ENCODE measurements around the gene EFCAB11.

Gene EFCAB11

DNA sequence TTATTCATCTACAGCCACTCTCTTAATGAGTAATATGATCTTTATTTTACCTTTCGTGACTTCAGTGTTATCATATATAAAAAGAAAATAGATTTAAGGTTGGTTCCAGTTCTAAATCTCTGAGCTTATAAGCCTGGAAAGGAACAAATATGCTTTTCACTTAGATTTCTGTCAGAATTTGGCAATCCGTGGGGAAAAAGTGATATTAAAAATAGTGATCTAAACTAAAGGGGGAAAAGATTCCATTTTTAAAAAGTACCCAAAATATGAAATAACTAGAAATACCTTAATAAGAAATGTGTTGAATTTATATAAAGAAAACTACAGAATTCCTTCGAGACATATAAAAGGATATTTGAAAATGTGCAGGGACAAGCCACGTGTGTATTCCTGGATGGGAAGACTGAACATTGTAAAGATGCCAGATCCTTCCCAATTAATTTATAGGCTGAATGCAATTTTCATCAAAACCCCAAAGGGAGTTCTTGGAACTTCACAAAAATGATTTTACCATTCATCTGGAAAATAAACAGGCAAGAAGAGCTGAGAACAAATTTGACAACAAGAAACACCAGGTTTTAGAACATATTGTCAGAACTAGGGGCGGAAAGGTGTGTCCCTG is 142.5 kb downstream of the EFCAB11 start:
- H3K27ac ChIP-seq = no peak overlapping the region
- TF ChIP-seq, protein P1, sequence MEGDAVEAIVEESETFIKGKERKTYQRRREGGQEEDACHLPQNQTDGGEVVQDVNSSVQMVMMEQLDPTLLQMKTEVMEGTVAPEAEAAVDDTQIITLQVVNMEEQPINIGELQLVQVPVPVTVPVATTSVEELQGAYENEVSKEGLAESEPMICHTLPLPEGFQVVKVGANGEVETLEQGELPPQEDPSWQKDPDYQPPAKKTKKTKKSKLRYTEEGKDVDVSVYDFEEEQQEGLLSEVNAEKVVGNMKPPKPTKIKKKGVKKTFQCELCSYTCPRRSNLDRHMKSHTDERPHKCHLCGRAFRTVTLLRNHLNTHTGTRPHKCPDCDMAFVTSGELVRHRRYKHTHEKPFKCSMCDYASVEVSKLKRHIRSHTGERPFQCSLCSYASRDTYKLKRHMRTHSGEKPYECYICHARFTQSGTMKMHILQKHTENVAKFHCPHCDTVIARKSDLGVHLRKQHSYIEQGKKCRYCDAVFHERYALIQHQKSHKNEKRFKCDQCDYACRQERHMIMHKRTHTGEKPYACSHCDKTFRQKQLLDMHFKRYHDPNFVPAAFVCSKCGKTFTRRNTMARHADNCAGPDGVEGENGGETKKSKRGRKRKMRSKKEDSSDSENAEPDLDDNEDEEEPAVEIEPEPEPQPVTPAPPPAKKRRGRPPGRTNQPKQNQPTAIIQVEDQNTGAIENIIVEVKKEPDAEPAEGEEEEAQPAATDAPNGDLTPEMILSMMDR (conservative IDR thresholded peaks at IDR 0.05) = no peak
- TF ChIP-seq ZFX (IDR thresholded peaks at IDR 0.05) = no peak

DNA sequence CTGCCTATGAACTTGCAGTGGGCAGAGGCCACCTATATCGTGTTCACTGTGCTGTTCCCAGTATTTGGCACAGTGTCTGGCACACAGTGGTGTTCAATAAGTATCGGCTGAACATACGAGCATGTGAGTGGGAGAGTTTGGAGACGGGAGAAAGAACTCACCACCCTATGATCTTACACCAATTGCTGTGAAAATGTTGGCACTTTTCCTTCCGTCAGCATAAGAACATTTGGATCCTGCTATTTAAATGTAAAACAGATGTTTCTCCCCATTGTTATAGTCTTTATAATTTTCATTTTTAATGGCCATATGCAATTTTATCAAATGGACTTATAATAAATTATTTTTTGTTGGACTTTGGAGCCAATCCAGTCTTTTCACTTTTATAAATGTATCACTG is 144.4 kb downstream of the EFCAB11 start:
- H3K27ac ChIP-seq = no peak overlapping the region
- no peak for TF ChIP-seq ZFX (IDR thresholded peaks at IDR 0.05)

DNA sequence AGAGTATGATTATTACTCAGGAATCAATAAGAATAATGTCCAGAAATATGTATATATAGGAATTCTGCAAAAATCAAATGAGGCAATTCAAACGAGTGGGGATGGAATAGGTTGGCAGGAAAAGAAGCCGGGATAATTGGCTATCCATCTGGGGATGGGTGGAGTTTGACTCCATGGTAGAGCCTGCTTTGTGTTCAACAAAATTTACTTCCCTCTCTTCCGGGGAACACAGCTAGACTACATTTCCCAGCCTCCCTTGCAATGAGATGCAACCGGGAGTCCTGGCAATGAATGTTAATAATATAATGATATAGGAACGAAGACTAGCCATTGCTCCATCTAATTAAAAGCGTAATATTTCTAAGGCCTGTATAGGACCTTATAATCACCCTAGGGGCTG is 146.6 kb downstream of the EFCAB11 start:
- no peak for TF ChIP-seq ZFX (IDR thresholded peaks at IDR 0.05)
- TF ChIP-seq, protein P1 (conservative IDR thresholded peaks at IDR 0.05) = no peak
- no peak overlapping the region for H3K27ac ChIP-seq

DNA sequence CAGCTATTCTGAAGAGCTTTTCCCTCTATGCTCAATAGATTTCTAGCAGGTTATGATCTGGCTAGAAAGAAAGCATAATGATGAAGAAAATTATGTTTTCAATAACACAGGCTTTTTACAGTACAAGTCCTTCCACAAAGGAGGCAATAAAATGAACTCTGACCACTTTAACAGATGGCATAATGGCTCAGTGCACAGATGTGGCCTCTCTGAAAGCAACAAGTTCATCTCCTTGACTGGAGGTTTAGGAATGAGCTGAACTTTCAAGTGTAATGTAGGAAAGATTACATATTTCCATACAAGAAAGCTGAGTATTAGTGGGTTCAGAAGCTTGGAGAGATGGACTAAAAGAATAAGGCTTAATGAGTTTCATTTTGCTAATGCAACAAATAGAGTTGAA is 147.4 kb downstream of the EFCAB11 start:
- TF ChIP-seq, protein P1 (conservative IDR thresholded peaks at IDR 0.05) = no peak
- no peak for TF ChIP-seq ZFX (IDR thresholded peaks at IDR 0.05)
- no peak overlapping the region for H3K27ac ChIP-seq

DNA sequence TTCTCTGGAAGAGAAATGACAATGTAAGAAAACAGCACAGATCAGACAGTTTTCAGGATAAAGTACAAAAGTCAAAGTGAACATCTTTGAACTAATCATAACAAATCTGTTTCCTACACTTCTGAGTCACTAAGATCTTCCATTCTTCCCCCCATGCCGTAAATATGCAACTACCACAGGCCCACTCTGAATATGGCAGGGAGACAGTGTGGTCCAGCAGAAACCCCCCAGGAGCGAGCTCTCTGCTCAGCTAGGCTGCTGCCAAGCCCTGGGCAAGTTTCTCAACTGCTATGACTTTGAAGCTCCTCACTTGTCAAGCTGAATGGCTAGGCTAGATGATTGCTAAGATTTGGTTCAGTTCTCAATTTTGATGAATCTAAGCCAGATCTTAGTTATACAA is 148.1 kb downstream of the EFCAB11 start:
- H3K27ac ChIP-seq = no peak overlapping the region
- TF ChIP-seq, protein P1 (conservative IDR thresholded peaks at IDR 0.05) = no peak
- TF ChIP-seq ZFX (IDR thresholded peaks at IDR 0.05) = no peak

DNA sequence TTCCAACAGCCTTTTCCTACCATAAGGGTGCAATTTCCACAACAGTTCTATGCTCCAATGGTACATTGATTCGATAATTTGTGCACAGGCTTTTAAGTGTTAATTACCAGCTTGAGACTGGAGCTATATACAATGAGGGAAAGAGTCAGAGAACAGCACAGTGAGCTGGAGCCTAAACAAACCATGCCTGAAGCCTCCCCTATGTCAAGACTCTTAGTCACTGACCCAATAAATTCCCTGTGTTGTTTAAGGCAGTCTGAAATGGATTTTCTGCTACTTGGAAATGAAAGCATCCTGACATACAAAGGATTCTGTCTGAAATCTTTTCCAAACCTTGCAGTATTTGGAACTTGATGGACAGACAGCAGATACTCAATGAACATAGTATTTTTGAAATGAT is 149.0 kb downstream of the EFCAB11 start:
- no peak overlapping the region for H3K27ac ChIP-seq
- TF ChIP-seq, protein P1 (conservative IDR thresholded peaks at IDR 0.05) = no peak
- no peak for TF ChIP-seq ZFX (IDR thresholded peaks at IDR 0.05)

DNA sequence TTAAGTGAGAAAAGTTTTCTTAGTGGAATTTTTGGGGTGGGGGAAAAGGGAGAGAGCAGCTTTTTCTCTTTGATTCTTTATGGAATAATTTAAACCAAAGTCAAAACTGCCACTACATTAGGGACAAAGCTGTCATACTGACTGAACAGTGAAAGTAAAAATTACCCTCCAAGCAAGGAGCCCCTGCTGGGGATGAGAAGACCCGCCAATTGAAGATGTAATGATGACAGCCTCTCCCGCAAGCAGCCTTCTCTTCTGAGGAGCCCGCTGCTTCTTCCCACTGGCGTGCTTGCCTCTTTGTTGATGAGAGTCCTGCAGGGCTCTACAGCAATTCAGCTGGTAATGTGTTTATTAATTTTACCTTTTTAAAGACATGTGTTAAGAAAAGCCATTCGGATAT is 151.0 kb downstream of the EFCAB11 start:
- TF ChIP-seq, protein P1 (conservative IDR thresholded peaks at IDR 0.05) = no peak
- no peak for TF ChIP-seq ZFX (IDR thresholded peaks at IDR 0.05)
- no peak overlapping the region for H3K27ac ChIP-seq

DNA sequence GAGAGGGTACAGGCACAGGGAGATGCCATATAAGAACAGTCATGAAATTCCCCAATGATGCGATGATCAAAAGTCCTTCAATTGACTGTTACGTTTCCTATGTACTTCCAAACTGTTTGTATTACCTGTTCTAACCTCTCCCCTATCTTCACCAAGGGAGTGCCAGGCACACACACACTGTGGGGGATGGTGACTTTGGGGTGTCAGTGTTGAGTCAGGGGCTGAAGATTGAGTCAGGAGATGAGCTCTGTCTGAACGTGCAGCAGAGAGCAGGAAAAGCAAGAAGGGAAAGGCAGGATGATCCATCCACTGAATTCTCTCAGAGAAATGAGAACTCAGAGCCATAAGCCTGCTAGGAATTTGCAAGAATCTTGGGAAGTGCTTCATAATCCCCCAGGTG is 153.4 kb downstream of the EFCAB11 start:
- TF ChIP-seq ZFX (IDR thresholded peaks at IDR 0.05) = no peak
- TF ChIP-seq, protein P1 (conservative IDR thresholded peaks at IDR 0.05) = no peak
- no peak overlapping the region for H3K27ac ChIP-seq

Data from C4-2B (cell line).